Suprapubic skin (tissue), 3 donors: Measurements from ENCODE around the gene C3orf49.

Experiments
- CTCF ChIP-seq, 2 donors: fragments of 200-600 bp in 1 of 2; fragments of 450-650 bp in 1 of 2; sonication (generic) in 1 of 2; IDR thresholded peaks; one replicate each; pipeline ENCODE4 v1.5.1; 2016 to 2019; ENCODE audit warnings: antibody characterized with exemption in 2 of 2, mild to moderate bottlenecking in 1 of 2, moderate library complexity in 1 of 2
- EP300 ChIP-seq: sonication (generic); formaldehyde crosslinking; IDR thresholded peaks from one replicate; pipeline ENCODE4 v1.6.1; 2017; ENCODE audit warnings: antibody characterized with exemption
- POLR2A ChIP-seq, 2 donors: fragments of 450-650 bp; IDR thresholded peaks; one replicate each; pipeline ENCODE4 v1.6.1; 2017; ENCODE audit warnings: antibody characterized with exemption in 2 of 2, mild to moderate bottlenecking in 2 of 2, moderate library complexity in 2 of 2

- TF ChIP-seq CTCF (IDR thresholded peaks at IDR 0.05): no peak
- TF ChIP-seq POLR2A (IDR thresholded peaks at IDR 0.05): no peak
- no peak for TF ChIP-seq EP300
Measured at GRCh38 chr3:63864965-63865327, 45.8 kb downstream of the C3orf49 start.
